NCI-H82 treated with DMSO at 0.1 percent for 48 hours (cell line): ENCODE data around the gene FBXO11.

ENCODE experiments used
- DNase-seq: peaks from one replicate; lab custom pipeline; 2025; ENCODE audit not compliant: unreplicated experiment; lab: John Stamatoyannopoulos, UW

FBXO11 gene

DNA sequence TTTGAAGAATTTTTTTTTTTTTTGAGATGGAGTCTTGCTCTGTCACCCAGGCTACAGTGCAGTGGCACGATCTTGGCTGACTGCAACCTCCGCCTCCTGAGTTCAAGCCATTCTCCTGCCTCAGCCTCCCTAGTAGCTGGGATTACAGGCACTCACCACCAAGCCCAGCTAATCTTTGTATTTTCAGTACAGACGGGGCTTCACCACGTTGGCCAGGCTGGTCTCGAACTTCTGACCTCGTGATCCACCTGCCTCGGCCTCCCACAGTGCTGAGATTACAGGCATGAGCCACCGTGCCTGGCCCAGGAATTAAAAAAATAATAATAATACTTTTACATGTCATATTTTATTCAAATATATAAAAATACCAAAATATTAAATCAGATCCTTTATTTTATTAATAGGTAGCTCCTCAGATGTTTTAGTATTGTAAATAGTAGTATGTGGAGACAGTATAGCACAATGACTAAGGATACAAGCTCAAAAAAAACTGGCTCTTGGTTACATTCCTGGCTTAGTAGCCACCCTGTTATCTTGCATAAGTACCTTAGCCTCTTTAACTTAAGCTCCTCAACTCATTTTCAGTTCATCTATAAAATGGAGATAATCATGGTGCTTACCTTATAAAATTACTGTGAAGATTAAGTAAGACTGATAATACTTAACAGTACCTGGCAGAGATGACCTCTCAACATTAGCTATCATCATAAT is 53.1 kb downstream of the FBXO11 start:
- peak; percentile 29 for DNase-seq

DNA sequence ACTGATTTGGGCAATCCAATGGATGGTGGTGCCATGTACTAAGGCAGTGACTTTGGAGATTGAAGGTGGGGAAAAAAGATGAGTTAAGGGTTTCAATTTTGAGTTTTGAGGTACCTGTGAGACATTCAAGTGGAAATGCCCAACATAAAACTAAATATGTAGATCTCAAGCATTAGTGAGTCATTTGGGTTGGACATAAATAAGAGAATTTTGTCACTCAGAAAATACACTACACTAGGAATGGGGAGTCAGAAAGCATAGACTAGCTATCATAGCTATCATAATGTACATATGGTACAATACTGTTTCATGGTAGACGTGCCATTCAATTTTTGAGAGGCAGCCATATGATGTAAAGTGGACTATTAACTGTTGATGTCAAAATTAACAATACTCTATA is 56.1 kb downstream of the FBXO11 start:
- no peak for DNase-seq

DNA sequence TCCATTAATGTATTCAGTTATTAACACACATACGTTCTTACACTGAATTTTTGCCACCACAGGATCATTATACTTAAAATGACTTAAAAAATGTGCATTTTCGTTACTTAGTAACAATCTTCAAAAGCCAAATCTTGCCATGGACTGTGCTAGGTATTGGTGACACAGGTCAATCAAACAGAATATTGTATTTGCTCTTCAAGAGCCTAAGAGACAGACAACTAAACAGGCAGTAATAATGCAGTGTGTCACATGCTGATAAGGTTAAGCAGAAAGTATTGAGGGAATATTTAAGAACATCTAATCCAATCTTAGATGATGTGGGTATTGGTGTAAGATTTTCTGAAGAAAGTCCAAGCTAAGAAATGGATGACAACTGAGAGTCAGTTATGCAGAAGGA is 56.9 kb downstream of the FBXO11 start:
- DNase-seq: no peak

DNA sequence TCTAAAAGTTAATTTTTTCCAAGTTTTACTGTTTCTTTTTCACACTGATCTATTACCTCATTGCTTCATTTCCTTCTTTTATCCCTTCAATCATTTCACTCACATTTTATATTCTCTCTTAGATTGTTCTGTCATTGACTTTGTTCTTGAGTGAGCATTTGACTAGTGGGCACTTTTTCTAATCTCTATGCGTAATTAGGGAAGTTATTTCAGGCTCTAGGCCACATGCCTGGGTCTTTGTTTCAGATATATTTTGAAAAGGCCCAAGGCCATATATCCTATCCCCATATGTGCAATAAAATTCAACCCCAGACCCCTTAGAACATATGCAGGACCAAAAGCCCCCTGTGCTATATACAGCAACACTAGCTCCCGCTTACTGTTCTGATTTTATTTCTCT is 62.1 kb downstream of the FBXO11 start:
- DNase-seq: no peak

DNA sequence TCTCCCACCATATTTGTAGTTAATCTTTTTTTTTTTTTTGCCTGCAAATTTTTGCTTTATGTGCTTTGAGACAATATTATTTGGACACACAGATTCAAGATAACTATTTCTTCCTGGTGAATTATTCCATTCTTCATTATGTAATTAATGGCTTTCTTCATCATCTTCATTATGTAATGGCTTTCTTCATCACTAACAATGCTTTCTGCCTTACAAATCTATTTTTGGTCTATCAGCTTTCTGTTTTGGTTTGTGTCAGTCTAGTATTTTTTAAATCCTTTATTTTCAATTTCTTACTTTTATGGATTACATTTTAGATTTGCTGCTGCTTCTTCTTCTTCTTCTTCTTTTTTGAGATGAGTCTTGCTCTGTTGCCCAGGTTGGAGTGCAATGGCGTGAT is 62.9 kb downstream of the FBXO11 start:
- DNase-seq: no peak

DNA sequence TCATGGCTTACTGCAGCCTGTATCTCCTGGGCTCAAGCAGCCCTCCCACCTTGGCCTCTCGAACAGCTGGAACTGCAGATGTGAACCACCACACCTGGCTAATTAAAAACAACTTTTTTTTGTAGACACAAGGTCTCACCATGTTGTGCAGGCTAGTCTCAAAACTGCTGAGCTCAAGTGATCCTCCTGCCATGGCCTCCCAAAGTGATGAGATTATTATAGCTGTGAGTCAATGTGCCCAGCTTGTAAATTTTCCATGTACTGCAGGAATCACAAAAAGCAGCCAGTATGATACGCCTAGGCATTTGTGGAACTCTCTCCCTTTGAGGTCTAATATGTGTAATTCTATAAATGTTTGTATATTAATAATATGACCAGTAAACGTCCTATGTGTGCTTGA is 63.5 kb downstream of the FBXO11 start:
- DNase-seq: no peak

DNA sequence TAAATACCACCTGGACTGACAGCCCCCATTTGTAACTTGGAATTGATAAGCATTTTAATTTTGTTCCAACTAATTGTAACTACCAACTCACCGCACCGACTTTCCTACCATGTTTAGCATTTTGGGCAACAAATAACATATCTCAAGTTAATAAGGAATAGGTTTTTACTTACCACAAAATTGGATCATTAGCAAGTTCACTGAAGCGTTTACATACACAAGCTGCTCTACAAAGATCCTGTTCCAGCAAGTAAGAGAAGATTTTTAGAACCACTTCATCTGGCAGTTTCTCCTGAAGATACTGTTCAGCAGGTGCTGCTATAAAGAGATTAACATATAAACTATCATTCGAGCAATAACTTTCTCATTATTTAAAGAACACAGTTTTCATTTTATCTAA is 67.6 kb downstream of the FBXO11 start:
- DNase-seq: no peak

DNA sequence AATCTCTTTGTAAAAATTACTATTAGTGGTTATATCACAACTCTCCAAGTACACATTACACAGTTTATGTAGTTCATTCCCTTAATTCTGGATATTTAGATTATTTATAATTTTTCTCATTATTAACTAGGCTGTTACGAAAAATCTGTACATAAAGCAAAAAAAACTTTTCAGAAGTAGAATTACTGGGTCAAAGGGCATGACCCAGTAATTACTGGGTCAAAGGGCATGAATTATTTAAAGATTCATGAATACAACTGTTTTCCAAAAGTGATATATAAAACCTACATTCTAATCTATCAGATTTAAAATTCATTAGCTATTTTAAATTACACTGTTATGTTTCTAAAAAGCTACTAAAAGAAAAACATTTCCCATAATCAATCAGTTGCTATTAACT is 68.0 kb downstream of the FBXO11 start:
- no peak for DNase-seq

DNA sequence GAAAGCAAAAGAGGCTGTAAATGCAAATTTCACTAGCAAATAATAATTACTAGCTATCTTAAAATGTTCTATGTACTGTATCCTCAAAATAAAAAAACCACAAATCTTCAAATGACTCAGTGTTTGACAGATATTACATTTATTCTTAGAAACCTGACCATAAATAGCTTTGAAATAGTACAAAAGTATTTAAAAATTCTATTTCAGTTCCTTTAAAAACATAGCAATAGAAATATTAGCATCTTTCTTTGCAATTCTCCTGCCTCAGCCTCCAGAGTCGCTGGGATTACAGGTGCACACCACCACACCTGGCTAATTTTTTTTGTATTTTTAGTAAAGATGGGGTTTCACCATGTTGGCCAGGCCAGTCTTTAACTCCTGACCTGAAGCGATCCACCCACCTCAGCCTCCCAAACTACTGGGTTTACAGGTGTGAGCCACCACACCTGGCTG is 72.8 kb downstream of the FBXO11 start:
- DNase-seq: no peak

DNA sequence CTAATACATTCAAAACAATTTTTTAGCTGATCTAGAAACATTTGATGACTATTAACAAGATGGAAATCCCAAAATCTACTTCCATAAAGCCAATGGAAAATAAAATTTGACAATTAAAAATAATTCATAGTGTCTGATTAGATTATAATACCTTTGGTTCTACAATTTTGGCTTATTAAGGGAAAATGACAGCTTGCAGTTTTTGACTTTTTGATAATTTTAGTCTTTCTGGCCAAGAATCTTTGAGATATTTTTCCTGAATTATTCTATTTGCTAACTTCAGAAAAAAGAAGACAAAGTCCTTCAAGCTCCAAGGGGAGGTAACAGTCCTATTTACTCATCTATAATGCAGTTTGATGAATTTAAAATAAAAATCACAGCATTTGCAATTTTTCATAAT is 83.8 kb downstream of the FBXO11 start:
- no peak for DNase-seq

DNA sequence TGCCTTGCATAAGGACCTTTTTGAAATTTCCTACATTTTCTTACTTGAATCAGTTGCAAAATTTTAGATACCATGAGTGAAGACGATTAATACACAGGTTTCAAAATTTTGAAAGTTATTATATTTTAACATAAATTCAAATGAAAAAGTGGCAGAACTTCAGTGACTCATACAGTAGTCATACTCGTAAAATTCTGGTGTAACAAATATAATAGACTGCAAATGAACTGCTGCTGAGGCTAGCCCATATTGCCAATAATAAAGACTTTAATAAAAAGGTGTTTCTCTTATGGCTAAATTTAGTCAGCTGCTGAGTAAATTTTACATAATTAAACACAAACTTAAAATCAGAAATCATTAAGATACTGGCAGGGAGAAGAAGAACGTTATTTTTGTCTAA is 86.5 kb downstream of the FBXO11 start:
- DNase-seq: no peak

DNA sequence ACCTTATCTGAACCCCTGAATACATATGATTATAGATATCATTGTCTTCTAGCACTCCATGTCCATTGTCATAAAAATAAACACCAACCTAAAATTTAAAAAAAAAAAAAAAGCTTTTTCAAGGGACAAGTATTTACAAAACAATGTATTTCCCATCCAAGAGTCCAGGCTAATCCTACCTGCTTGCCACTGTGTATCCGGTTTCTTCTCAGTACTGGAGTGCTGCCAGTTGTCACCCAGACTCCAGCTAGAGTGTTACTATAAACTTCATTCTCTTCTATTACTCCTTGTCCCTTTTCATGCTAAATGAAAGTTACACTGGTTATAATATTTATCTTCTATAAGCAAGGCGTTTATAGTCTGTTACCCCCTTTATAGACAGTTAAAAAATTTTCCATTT is 87.5 kb downstream of the FBXO11 start:
- no peak for DNase-seq

DNA sequence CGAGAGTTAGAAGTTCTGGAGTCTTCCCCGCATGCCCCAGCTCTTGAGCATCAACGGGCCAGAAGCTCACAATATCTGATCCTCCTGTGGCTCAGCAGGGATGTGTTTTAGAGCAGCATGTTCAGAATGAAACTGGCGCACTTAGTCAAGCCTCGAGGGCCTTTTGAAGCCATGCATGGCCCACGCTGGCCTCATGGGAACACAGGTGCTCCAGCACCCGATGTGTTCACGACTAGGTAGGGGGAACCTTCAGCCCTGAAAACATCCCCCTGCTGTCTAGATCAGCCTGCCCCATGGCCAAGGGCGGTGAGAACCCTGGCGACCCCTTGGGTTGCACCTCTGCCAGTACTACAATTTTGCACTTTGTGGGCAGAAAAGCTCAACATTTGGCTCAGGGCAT is 90.5 kb downstream of the FBXO11 start:
- no peak for DNase-seq

DNA sequence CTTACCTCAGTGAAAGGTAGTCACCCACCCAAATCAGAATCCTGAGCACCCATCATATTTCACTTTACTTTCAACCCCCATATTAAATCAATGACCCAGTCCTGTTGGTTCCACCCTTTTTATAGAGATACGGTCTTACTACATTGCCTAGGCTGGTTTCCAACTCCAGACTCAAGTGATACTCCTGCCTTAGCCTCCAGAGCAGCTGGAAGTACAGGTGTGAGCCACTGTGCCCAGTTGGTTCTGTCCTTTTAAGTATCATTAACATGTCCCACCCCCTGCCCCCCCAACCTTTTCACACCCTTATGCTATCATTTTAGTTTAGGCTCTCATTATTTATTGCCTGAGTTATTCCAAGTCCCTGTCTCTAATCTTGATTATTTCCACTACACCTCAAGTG is 94.6 kb downstream of the FBXO11 start:
- DNase-seq: no peak

DNA sequence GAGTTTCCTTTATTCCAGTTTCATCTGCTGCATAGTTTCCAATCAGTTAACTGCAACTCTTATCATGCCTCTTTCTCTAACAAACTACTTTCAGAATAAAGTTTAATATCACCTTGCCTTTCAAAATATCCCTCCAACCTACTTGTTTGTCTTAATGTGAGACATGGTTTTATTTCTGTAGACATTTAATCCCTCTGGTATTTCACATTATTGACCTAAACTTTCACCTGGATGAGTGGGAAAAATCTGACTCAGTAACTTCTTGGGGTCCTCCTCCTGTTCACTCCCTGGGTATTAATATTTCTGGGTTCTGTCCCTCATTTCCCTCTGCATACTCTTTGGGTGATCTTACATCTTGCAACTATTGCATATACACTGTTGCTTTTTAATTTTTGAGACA is 95.4 kb downstream of the FBXO11 start:
- no peak for DNase-seq

DNA sequence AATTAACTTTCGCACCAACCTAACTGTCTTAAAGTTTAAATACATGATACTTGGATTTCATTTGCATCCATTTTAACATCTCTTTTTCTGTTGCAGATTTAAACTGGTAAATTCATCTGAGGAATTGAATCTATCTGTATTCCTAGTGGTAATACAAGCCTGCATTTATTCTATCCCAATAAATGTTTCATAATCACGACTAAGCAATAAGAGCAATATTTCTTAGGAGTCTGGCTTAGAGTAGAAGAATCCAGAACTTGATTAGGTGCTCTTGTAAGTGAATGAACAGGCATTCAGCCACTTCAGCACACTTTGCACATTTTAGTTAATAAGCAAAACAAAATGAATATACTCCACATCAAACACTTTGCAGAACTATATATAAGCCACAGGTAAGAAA is 96.4 kb downstream of the FBXO11 start:
- DNase-seq: no peak

DNA sequence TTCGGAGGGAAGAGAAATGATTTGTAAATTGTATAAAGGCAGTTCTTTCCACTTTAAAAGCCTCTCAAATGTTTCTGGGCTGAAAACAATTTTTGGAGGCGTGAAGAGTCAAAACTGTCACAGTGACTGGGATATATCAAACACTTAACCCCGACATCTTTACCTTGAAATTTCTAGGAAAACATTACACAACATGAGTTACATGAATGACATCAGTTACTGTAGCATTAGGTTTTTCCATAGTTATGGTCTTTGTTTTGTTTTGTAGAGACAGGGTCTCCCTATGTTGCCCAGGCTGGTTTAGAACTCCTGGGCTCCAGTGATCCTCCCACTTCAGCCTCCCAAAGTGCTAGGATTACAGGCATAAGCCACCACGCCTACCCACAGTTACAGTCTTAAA is 97.7 kb downstream of the FBXO11 start:
- no peak for DNase-seq

DNA sequence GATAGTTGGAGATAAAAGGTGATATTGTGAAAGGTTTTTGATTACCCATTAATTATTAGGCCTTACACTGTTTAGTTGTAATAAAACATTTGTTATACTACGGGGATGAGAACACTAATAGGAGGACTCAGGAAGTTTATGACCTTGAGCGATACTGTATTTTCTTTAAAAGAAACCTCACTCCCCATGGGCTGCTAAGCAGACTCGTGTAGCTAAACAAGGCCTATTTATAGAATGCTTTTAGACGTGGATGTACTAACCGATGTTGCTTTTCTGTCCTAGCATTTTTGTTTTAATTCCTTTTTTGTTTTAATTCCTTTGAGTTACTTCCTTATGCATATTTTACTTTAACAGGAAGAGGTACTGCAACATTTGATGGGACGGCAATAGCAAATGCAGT is 100.4 kb downstream of the FBXO11 start:
- DNase-seq: no peak

DNA sequence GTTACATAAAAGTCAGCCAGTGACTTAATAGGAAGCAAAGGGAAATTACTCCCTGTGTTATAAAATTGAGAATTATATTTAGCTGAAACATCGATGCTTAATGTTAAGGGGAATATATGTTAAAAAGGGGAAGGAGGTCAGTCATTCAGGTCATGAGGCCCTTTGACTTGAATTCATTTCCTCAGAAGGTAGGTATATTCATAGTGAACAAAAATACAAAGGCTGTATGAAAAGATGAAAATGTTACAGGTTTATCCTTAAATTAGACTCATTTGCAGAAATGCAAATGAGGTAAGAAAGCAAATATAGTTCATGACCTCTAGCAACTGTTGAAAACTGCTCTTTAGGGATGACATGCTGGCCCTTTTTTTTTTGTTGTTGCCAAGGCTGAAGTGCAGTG is 102.5 kb downstream of the FBXO11 start:
- no peak for DNase-seq

DNA sequence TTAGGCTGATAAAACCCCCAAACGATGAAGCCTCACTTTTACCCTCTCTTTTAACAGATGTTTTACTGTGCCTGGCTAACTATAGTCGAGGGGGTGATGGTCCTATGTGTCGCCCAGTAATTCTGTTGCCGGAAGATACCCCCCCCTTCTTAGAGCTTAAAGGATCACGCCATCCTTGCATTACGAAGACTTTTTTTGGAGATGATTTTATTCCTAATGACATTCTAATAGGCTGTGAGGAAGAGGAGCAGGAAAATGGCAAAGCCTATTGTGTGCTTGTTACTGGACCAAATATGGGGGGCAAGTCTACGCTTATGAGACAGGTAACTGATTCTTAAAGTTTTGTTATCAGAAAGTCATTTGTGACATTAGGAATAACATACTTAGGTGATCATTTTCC is 102.9 kb downstream of the FBXO11 start:
- no peak for DNase-seq

DNA sequence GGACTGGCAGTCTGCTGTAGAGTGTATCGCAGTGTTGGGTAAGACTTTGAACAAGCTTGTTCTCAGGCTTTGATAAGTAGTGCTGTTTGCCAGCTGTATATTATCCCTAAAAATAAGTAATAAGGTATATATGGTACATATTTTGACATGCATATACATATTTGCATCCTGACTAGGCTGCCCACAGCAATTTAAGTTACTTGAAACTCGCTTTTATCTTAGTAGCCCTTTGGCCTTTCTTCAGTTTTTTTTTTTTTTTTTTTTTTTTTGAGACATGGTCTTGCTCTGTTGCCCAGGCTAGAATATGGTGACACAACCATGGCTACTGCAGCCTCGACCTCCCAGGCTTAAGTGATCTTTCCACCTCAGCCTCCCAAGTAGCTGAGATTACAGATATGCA is 105.2 kb downstream of the FBXO11 start:
- DNase-seq: no peak

DNA sequence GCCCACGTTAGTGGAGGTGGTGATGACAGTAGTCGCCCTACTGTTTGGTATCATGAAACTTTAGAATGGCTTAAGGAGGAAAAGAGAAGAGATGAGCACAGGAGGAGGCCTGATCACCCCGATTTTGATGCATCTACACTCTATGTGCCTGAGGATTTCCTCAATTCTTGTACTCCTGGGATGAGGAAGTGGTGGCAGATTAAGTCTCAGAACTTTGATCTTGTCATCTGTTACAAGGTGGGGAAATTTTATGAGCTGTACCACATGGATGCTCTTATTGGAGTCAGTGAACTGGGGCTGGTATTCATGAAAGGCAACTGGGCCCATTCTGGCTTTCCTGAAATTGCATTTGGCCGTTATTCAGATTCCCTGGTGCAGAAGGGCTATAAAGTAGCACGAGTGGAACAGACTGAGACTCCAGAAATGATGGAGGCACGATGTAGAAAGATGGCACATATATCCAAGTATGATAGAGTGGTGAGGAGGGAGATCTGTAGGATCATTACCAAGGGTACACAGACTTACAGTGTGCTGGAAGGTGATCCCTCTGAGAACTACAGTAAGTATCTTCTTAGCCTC is 107.2 kb downstream of the FBXO11 start:
- no peak for DNase-seq

DNA sequence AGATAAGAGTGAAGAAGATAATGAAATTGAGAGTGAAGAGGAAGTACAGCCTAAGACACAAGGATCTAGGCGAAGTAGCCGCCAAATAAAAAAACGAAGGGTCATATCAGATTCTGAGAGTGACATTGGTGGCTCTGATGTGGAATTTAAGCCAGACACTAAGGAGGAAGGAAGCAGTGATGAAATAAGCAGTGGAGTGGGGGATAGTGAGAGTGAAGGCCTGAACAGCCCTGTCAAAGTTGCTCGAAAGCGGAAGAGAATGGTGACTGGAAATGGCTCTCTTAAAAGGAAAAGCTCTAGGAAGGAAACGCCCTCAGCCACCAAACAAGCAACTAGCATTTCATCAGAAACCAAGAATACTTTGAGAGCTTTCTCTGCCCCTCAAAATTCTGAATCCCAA is 107.7 kb downstream of the FBXO11 start:
- DNase-seq: no peak
